Kasumi-1 (cell line): ENCODE data around the gene OR2AE1.
"Not testable (repeated sequence)": the region's sequence is repeated elsewhere in the genome, so short reads cannot be mapped to it uniquely, and the experiment has no call there.

ENCODE experiments used
- DNase-seq, 2 experiments: peaks; one replicate each; lab custom pipeline; 2025; lab: John Stamatoyannopoulos, UW

OR2AE1 gene, protein sequence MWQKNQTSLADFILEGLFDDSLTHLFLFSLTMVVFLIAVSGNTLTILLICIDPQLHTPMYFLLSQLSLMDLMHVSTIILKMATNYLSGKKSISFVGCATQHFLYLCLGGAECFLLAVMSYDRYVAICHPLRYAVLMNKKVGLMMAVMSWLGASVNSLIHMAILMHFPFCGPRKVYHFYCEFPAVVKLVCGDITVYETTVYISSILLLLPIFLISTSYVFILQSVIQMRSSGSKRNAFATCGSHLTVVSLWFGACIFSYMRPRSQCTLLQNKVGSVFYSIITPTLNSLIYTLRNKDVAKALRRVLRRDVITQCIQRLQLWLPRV

DNA sequence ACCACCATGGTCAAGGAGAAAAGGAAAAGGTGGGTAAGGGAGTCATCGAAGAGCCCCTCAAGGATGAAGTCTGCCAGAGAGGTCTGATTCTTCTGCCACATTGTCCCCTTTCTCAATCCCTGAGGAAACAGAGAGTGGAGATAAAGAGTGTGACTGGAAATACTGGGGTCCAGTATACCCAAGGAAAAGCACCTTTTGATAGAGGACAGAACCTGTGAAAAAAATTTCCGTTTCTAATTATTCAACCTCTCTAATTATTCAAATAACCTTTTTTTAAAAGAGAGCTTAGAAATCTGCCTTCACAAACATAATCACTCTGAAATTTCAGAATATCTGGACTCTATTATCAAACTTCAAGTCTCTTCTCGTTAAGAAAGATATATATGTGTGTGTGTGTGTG is at the start of gene OR2AE1:
TSS of gene OR2AE1 (minus strand) at position 101 of the 400 bp plus-strand sequence. CDS start at position 101, 0 bp downstream.
- DNase-seq, result no peak

DNA sequence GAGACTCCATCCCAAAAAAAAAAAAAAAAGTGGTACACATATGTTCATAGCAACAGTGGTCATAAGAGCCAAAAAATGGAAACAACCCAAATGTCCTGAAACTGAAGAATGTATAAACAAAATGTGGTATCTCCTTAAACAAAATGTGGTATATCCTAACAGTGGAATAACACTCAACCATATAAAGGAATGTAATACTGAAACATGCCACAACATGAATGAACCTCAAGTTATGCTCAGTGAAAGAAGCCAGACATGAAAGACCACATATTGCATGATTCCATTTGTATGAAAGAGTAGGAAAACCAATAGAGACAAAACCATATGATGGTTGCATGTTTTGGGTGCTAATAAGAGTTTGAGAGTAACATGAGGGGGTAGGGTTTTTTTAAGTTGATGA is 49.5 kb upstream of the OR2AE1 start:
- DNase-seq, result no peak

- DNase-seq, result no peak
Measured at GRCh38 chr7:99923200-99923599, 46.4 kb upstream of the OR2AE1 start.

GRCh38 chr7:99920149-99920548 is 43.3 kb upstream of the OR2AE1 start:
- DNase-seq, result no peak

- no peak for DNase-seq
Measured at GRCh38 chr7:99919814-99920112, 42.9 kb upstream of the OR2AE1 start.

- peak; percentile 92 to 94 for DNase-seq
Measured at GRCh38 chr7:99918959-99919813, 42.4 kb upstream of the OR2AE1 start, which contains the start of gene TRIM4. TRIM4 (minus strand) TSS chr7:99919530; CDS start chr7:99919401, 129 bp downstream.

GRCh38 chr7:99910976-99911375 is 34.1 kb upstream of the OR2AE1 start:
- no peak for DNase-seq

DNA sequence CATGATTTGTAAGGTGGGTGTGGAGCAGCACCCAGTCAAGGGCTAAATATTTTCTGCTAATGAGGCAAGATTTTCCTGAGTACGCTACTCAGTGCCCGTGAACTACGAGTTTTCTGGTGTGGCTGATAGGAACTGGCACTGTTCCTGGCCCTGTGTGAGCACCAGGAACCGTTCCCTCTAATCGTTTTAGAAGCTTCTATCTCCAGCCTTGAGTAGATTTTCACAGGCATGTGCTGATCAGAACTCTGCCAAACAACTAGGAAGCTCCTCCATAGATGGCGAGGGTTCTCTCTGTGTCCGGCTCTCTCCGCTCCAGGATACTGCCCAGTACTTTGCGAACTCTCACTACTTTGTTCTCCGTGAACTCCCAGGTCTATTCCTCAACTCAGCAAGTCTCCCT is 24.7 kb upstream of the OR2AE1 start:
- no peak for DNase-seq

- DNase-seq, result no peak
Measured at GRCh38 chr7:99899830-99900519, 23.1 kb upstream of the OR2AE1 start.

GRCh38 chr7:99898836-99899235 is 22.0 kb upstream of the OR2AE1 start:
- no peak for DNase-seq

DNA sequence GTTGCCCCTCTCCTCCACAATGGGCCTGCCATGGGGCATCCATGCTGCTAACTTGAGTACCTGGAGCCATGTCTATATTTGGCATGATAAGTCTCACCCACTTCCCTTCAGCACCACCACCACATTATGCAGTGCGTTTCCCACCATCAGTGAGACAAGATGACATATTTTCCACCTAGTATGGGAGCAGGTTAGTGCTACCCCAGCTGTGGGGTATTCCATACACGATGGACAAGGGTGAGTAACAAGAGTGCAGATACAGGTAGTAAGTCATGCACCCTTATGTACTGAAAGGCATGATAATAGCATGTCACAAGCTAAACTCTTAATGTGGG is 21.2 kb upstream of the OR2AE1 start:
- no peak for DNase-seq

DNA sequence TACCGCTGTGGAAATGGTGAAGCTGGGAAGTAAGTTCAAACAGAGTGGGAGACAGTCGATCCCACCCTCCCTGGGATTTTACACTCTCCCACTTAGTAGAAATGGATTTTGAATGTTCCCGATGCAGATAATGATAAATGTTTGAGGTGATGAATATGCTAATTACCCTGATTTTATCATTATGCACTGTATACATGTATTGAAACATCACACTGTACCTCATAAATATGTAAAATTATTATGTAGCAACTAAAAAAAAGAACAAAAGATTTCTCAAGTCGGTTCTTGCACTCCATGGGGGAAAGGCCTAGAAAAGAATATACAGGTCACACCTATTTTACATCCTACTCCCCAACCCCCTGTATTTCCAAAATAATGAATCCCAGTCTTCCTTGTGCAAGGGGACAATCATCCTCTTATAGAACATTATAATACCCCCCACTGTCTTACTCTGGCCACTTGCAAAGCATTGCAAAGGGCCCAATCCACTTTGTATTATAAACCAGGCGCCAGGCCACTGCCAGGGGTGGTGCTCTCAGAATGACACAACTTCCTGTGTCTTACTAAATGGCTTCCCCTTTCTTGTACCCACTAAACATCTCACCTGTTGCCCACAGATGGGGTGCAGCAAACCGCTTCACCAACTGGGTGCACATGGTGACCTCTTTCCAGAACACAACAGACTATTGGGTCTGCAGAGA is 20.6 kb upstream of the OR2AE1 start:
- DNase-seq, result no peak

DNA sequence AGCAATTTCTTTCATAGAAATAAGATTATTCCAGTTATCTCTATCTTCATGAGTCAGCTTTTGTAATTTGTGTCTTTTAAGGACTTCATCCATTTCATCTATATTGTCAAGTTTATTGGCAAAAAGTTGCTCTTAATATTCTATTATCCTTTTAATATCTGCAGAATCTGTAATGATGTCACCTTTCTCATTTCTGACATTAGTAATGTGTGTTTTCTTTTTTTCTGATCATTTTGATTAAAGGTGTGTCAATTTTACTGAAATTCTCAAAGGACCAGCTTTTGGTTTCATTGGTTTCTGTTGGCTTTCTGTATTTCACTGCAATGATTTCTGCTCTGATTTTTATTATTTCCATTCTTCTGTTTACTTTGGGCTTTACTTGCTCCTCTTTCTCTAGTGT is 17.9 kb upstream of the OR2AE1 start:
- DNase-seq, result no peak

GRCh38 chr7:99893280-99893679 is 16.4 kb upstream of the OR2AE1 start:
- no peak for DNase-seq

DNA sequence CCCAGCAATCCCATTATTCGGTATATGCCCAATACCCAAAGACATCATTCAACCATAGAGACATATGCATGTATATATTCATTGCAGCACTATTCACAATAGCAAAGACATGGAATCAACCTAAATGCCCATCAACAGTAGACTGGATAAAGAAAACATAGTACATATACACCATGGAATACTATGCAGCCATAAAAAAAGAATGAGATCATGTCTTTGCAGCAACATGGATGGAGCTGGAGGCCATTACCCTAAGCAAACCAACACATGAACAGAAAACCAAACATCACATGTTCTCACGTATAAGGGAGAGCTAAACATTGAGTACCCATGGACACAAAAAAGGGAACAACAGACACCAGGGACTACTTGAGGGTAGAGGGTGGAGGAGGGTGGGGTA is 13.5 kb upstream of the OR2AE1 start:
- DNase-seq, result not testable (repeated sequence)

- not testable (repeated sequence) for DNase-seq
Measured at GRCh38 chr7:99888366-99888765, 11.5 kb upstream of the OR2AE1 start.

GRCh38 chr7:99881370-99881769 is 4.5 kb upstream of the OR2AE1 start:
- DNase-seq, result no peak

GRCh38 chr7:99876491-99876890 is 342 bp downstream of the OR2AE1 start:
- peak; percentile 14 to 25 for DNase-seq

GRCh38 chr7:99868246-99868645 is 8.6 kb downstream of the OR2AE1 start:
- no peak for DNase-seq

GRCh38 chr7:99867477-99867876 is 9.4 kb downstream of the OR2AE1 start:
- not testable (repeated sequence) for DNase-seq

- DNase-seq, result no peak
Measured at GRCh38 chr7:99863847-99864440, 12.9 kb downstream of the OR2AE1 start.
